Glutamatergic neuron (in vitro differentiated cells): ENCODE results near the gene TNFSF15. TPM values are rescaled to one million over a fixed set of nuclear protein-coding genes. Genes with fewer than 3 reads are reported as not detected.

Experiments
- DNase-seq: peaks from one replicate; pipeline ENCODE4 v3.0.0; 2022
- H3K27ac Mint-ChIP-seq: one replicate; pipeline ENCODE4 v1.8.0; 2020; ENCODE audit warnings: mild to moderate bottlenecking, mixed read lengths, inconsistent platforms; ENCODE audit not compliant: unreplicated experiment
- H3K27me3 Mint-ChIP-seq: one replicate; pipeline ENCODE4 v1.8.0; 2020; ENCODE audit warnings: mild to moderate bottlenecking, moderate library complexity, mixed read lengths, inconsistent platforms; ENCODE audit not compliant: unreplicated experiment
- H3K36me3 Mint-ChIP-seq: one replicate; pipeline ENCODE4 v1.8.0; 2020; ENCODE audit warnings: mild to moderate bottlenecking, mixed read lengths, inconsistent platforms; ENCODE audit not compliant: unreplicated experiment
- H3K4me1 Mint-ChIP-seq: one replicate; pipeline ENCODE4 v1.8.0; 2020; ENCODE audit warnings: mild to moderate bottlenecking, low read depth, mixed read lengths, inconsistent platforms; ENCODE audit not compliant: unreplicated experiment
- H3K4me3 Mint-ChIP-seq: one replicate; pipeline ENCODE4 v1.8.0; 2020; ENCODE audit warnings: mild to moderate bottlenecking, mixed read lengths, inconsistent platforms; ENCODE audit not compliant: unreplicated experiment
- H3K9me3 Mint-ChIP-seq: one replicate; pipeline ENCODE4 v1.8.0; 2020; ENCODE audit warnings: mild to moderate bottlenecking, moderate library complexity, mixed read lengths, inconsistent platforms; ENCODE audit not compliant: unreplicated experiment
- CTCF ChIP-seq: fragments of 200-600 bp; sonication (generic); IDR thresholded peaks from one replicate; pipeline ENCODE4 v1.5.0; 2021; ENCODE audit not compliant: partially characterized antibody, unreplicated experiment
- total RNA-seq: library from RNA; stranded (reverse); fragmentation: NEBNext Ultra II Directional; extraction: Animal tissue kit (Norgen Biotek cat#: 25700); gene quantifications from one replicate; pipeline ENCODE4 v1.2.1, GENCODE V29; 2021; ENCODE audit not compliant: unreplicated experiment

TNFSF15 gene
- total RNA-seq, 1 donor from 2014 or later, result not detected

GRCh38 chr9:114852050-114852594 lies 46.3 kb upstream of the TNFSF15 start:
- H3K9me3 Mint-ChIP-seq, result no peaks in the 10 kb centered on the region

GRCh38 chr9:114851306-114851705 lies 45.5 kb upstream of the TNFSF15 start:
- Mint-ChIP-seq H3K9me3 (no peaks in the 10 kb centered on the region), H3K27ac (no peak overlapping the region), H3K27me3 (peaks cover 3% of the 10 kb centered on the region), H3K36me3 (no peaks in the 10 kb centered on the region), H3K4me3 (no peak overlapping the region), H3K4me1 (peaks cover 4% of the 10 kb centered on the region)
- no peak for DNase-seq
- TF ChIP-seq CTCF, result no peak

More at GRCh38 chr9:114852050-114852594, 46.3 kb upstream of the TNFSF15 start:
- Mint-ChIP-seq H3K27me3 (peaks cover 3% of the 10 kb centered on the region), H3K4me1 (peaks cover 4% of the 10 kb centered on the region), H3K27ac (no peak overlapping the region), H3K36me3 (no peaks in the 10 kb centered on the region), H3K4me3 (no peak overlapping the region)
- no peak for TF ChIP-seq CTCF
- DNase-seq, result no peak

- H3K4me1 Mint-ChIP-seq, result peaks cover 4% of the 10 kb centered on the region
- no peaks in the 10 kb centered on the region for H3K36me3 Mint-ChIP-seq
- H3K9me3 Mint-ChIP-seq, result no peaks in the 10 kb centered on the region
- no peak overlapping the region for H3K27ac Mint-ChIP-seq
- no peak overlapping the region for H3K4me3 Mint-ChIP-seq
- DNase-seq, result no peak
- no peak for TF ChIP-seq CTCF
- H3K27me3 Mint-ChIP-seq, result peaks cover 3% of the 10 kb centered on the region
These were observed 45.0 kb upstream of the TNFSF15 start for GRCh38 chr9:114850871-114851270.

- peaks cover 4% of the 10 kb centered on the region for H3K4me1 Mint-ChIP-seq
These were observed 43.6 kb upstream of the TNFSF15 start for GRCh38 chr9:114849450-114849849.

More at GRCh38 chr9:114849450-114849849, 43.6 kb upstream of the TNFSF15 start:
- no peak overlapping the region for H3K27ac Mint-ChIP-seq
- no peak overlapping the region for H3K4me3 Mint-ChIP-seq
- TF ChIP-seq CTCF, result no peak
- H3K36me3 Mint-ChIP-seq, result no peaks in the 10 kb centered on the region
- no peaks in the 10 kb centered on the region for H3K9me3 Mint-ChIP-seq
- H3K27me3 Mint-ChIP-seq, result peaks cover 3% of the 10 kb centered on the region
- no peak for DNase-seq
